AG04449 (cell line): ENCODE results near the gene SLC12A8.

Experiments
- CTCF ChIA-PET: fragments of 350-600 bp; formaldehyde crosslinking; extraction: SDS; loops from one replicate; lab custom pipeline; 2021; ENCODE audit warnings: antibody characterized with exemption; lab: Yijun Ruan, JAX
- POLR2A ChIA-PET: fragments of 400-600, 350-600 bp; formaldehyde crosslinking; extraction: SDS; loops from one replicate; lab custom pipeline; 2020; ENCODE audit warnings: antibody characterized with exemption, inconsistent platforms; lab: Yijun Ruan, JAX
- DNase-seq: peaks from one replicate; pipeline ENCODE4 v3.0.0-alpha.2; 2010; ENCODE audit warnings: low read depth, low spot score
- H3K4me3 ChIP-seq: 2 replicates; pipeline ENCODE4 v1.5.1; 2011; ENCODE audit warnings: low read depth, mild to moderate bottlenecking, control low read depth, low read length
- TF ChIP-seq, protein P1 (sequence below): IDR thresholded peaks from one replicate; pipeline ENCODE4 v1.5.1; 2011; ENCODE audit warnings: mild to moderate bottlenecking, moderate library complexity, low read length, control low read depth, inconsistent platforms; ENCODE audit not compliant: insufficient read depth; ENCODE audit errors: missing control alignments

Gene SLC12A8

GRCh38 chr3:125179143-125179883 is 33.2 kb downstream of the SLC12A8 start:
- ChIA-PET CTCF (interaction anchor here (0.9 to 1.8 kb wide), 5 partner anchors 9 to 14 kb away, joined by 3 to 8 read pairs (median 6); no protein-coding TSS in a partner anchor), POLR2A (no interaction called here)
- H3K4me3 ChIP-seq = no peak overlapping the region
- no peak for DNase-seq
- TF ChIP-seq, protein P1, sequence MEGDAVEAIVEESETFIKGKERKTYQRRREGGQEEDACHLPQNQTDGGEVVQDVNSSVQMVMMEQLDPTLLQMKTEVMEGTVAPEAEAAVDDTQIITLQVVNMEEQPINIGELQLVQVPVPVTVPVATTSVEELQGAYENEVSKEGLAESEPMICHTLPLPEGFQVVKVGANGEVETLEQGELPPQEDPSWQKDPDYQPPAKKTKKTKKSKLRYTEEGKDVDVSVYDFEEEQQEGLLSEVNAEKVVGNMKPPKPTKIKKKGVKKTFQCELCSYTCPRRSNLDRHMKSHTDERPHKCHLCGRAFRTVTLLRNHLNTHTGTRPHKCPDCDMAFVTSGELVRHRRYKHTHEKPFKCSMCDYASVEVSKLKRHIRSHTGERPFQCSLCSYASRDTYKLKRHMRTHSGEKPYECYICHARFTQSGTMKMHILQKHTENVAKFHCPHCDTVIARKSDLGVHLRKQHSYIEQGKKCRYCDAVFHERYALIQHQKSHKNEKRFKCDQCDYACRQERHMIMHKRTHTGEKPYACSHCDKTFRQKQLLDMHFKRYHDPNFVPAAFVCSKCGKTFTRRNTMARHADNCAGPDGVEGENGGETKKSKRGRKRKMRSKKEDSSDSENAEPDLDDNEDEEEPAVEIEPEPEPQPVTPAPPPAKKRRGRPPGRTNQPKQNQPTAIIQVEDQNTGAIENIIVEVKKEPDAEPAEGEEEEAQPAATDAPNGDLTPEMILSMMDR = no peak

GRCh38 chr3:125177746-125178145 is 34.8 kb downstream of the SLC12A8 start:
- TF ChIP-seq, protein P1 = no peak
- H3K4me3 ChIP-seq = no peak overlapping the region
- no peak for DNase-seq
- ChIA-PET POLR2A (no interaction called here), CTCF (no interaction called here)

GRCh38 chr3:125175295-125176078 is 37.1 kb downstream of the SLC12A8 start:
- ChIA-PET CTCF (no interaction called here), POLR2A (no interaction called here)
- DNase-seq = no peak
- TF ChIP-seq, protein P1 = no peak
- H3K4me3 ChIP-seq = no peak overlapping the region

DNA sequence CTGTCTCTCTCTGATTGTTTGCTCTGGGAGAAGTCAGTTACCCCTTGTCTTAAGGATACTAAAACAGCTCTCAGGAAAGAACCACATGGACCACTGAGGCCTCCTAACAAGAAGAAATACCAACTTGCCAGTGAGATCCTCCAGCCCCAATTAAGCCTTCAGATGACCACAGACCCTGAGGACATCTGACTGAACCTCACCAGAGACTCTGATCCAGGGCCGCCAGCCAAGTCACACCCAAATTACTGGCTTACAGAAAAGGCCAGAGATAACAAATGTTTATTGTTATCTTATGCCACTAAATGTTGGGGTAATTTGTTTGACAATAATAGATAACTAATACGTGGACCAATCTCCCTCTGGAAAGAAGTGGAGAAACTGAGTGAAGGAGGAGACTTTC is 40.2 kb downstream of the SLC12A8 start:
- ChIA-PET POLR2A (no interaction called here), CTCF (interaction anchor here (0.6 kb wide), 1 partner anchor 121 kb away, joined by 3 read pairs; no protein-coding TSS in a partner anchor)
- TF ChIP-seq, protein P1 = no peak
- H3K4me3 ChIP-seq = no peak overlapping the region
- no peak for DNase-seq

DNA sequence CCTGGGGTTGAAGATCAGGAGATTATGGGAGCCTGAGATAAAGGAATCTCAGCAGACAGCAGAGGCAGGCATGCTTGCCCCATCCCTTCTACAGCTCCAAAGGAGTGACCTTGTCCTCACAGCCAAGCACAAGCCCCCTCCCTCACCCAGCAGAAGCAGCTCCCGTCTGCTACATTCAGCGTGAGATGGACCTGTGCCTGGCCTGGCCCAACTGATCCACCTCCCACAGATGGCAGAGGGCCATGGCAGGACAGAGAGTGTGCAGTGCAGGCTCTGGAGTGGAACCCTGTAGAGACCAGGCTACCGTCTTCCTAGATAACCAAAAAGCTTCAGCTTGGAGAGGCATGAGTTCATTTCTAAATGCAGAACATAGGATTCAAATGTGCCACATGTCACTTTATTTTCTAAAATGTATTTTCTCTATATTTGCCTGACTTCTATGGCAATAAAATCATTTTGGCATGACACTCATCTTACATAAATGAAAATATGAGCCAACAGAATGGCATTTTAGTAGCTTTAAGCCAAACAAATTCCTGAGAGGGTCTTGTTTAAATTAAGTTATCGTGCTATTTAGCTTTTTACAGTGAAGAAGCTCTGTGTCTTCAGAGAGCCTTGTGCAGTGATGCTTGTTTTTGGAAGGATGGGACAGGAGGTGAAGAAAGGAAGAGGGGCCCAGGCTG is 43.7 kb downstream of the SLC12A8 start:
- no peak overlapping the region for H3K4me3 ChIP-seq
- ChIA-PET POLR2A (no interaction called here), CTCF (interaction anchor here (0.9 to 1.9 kb wide), 10 partner anchors 11 to 417 kb away, joined by 3 to 8 read pairs (median 4); no protein-coding TSS in a partner anchor)
- TF ChIP-seq, protein P1 = no peak
- no peak for DNase-seq
